Mesothelial cell of epicardium (in vitro differentiated cells): ENCODE data around the gene FCHSD2. TPM values are rescaled to one million over a fixed set of nuclear protein-coding genes. Genes with fewer than 3 reads are reported as not detected.

Experiments
- DNase-seq, 2 experiments: peaks; one replicate each; pipeline ENCODE4 v3.0.0; 2021; ENCODE audit warnings: low spot score in 2 of 2; ENCODE audit not compliant: unreplicated experiment in 2 of 2
- H3K27ac Mint-ChIP-seq: 2 replicates; pipeline ENCODE4 v1.8.0; 2021; ENCODE audit warnings: mixed read lengths
- H3K27me3 Mint-ChIP-seq: 2 replicates; pipeline ENCODE4 v1.8.0; 2021; ENCODE audit warnings: low read depth, mixed read lengths
- H3K36me3 Mint-ChIP-seq: 2 replicates; pipeline ENCODE4 v1.8.0; 2021; ENCODE audit warnings: mixed read lengths
- H3K4me1 Mint-ChIP-seq: 2 replicates; pipeline ENCODE4 v1.8.0; 2021; ENCODE audit warnings: mixed read lengths
- H3K4me3 Mint-ChIP-seq: 2 replicates; pipeline ENCODE4 v1.8.0; 2021; ENCODE audit warnings: mild to moderate bottlenecking, moderate library complexity, mixed read lengths
- H3K9me3 Mint-ChIP-seq: 2 replicates; pipeline ENCODE4 v1.8.0; 2021; ENCODE audit warnings: mixed read lengths
- CTCF ChIP-seq: fragments of 200-600 bp; sonication (generic); IDR thresholded peaks from one replicate; pipeline ENCODE4 v1.5.0; 2021; ENCODE audit warnings: antibody characterized with exemption; ENCODE audit not compliant: unreplicated experiment
- total RNA-seq: library from RNA; stranded (reverse); gene quantifications from 3 replicates; pipeline ENCODE4 v1.2.1, GENCODE V29; 2021

The FCHSD2 gene
- total RNA-seq, 1 donor from 2014 or later = 33.8 TPM

DNA sequence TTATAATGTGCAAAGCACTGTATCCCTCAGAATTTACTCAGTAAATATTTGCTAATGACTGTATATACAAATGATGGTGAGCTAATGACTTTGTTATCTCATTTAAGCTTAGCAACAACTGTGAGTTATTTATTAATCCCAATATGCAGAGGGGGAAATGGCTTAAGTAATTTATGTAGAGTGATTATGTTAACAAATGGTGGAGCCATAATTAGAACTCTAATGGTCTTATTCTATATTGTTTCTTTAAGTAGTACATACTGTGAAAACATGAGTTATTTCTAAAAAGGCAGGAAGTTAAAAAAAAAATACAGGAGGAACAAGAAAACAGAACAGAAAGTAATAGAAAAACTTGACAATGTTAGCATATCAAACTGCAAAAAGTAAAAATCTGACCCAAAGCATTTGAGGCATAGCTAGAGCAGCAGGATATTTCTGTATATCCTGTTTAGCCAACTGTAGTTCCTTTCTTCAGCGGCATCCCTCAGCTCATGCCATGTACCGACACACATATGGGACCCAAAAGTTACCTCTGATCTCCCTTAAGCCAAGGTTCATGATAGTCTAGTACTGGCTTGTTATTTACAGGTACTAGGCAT lies 94.2 kb downstream of the FCHSD2 start:
- Mint-ChIP-seq H3K27ac (no peak overlapping the region), H3K4me3 (no peak overlapping the region), H3K27me3 (no peaks in the 10 kb centered on the region), H3K36me3 (no peaks in the 10 kb centered on the region), H3K4me1 (no peaks in the 10 kb centered on the region), H3K9me3 (no peaks in the 10 kb centered on the region)
- TF ChIP-seq CTCF = no peak
- no peak for DNase-seq

DNA sequence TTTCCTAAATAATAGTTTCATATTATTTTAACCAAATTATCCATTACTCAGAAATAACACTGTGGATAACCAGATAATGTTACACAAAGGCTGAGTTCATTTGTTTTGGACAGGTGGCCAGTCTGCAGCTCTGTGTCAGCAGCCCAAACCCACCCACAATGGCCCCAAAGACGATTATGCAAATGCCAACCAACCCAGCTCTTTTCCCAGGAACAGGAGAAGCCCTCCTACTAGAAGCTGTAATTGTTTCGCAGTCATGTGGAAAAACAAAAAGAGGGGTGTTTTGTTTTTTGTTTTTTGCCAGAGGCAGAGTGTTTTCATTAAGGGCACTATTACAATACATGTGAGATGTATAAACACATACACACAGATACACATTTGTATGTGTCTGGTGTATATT lies 102.1 kb downstream of the FCHSD2 start:
- no peaks in the 10 kb centered on the region for H3K4me1 Mint-ChIP-seq
- peaks cover 13% of the 10 kb centered on the region for H3K9me3 Mint-ChIP-seq
- no peak overlapping the region for H3K27ac Mint-ChIP-seq
- no peak for TF ChIP-seq CTCF
- H3K4me3 Mint-ChIP-seq = no peak overlapping the region
- peaks cover 17% of the 10 kb centered on the region for H3K36me3 Mint-ChIP-seq
- no peaks in the 10 kb centered on the region for H3K27me3 Mint-ChIP-seq
- no peak for DNase-seq

DNA sequence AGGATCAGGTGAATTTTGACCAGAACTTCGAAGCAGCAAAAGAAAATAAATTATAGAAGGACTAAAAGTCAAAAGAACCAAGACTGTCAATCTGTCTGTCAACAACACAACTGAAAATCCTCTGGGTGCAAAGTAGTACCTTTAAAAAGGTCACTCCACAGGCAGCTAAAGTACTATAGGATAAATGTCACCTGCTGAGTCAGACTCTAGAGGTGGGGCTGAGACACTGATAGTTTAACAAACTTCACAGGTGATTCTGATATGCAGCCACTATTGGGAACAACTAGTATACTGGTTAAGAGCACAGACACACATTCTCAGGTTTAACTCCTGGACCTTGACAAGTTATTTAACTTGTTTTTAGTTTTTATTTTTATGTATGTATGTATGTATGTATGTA lies 107.3 kb downstream of the FCHSD2 start:
- no peak overlapping the region for H3K27ac Mint-ChIP-seq
- no peak overlapping the region for H3K4me3 Mint-ChIP-seq
- no peak for DNase-seq
- no peaks in the 10 kb centered on the region for H3K4me1 Mint-ChIP-seq
- H3K27me3 Mint-ChIP-seq = no peaks in the 10 kb centered on the region
- H3K9me3 Mint-ChIP-seq = peaks cover 3% of the 10 kb centered on the region
- peaks cover 6% of the 10 kb centered on the region for H3K36me3 Mint-ChIP-seq
- no peak for TF ChIP-seq CTCF

GRCh38 chr11:73034331-73034730 lies 107.8 kb downstream of the FCHSD2 start:
- Mint-ChIP-seq H3K9me3 (peaks cover 3% of the 10 kb centered on the region), H3K4me1 (no peaks in the 10 kb centered on the region), H3K27ac (peak overlapping the region; percentile 16), H3K27me3 (no peaks in the 10 kb centered on the region), H3K36me3 (peaks cover 8% of the 10 kb centered on the region), H3K4me3 (no peak overlapping the region)
- no peak for TF ChIP-seq CTCF
- no peak for DNase-seq

GRCh38 chr11:73030130-73030529 lies 112.0 kb downstream of the FCHSD2 start:
- H3K4me1 Mint-ChIP-seq = no peaks in the 10 kb centered on the region
- TF ChIP-seq CTCF = no peak
- H3K36me3 Mint-ChIP-seq = peaks cover 33% of the 10 kb centered on the region
- peaks cover 38% of the 10 kb centered on the region for H3K9me3 Mint-ChIP-seq
- no peak for DNase-seq
- H3K4me3 Mint-ChIP-seq = no peak overlapping the region
- no peaks in the 10 kb centered on the region for H3K27me3 Mint-ChIP-seq
- H3K27ac Mint-ChIP-seq = no peak overlapping the region

- Mint-ChIP-seq H3K4me1 (no peaks in the 10 kb centered on the region), H3K36me3 (peaks cover 40% of the 10 kb centered on the region), H3K9me3 (peaks cover 45% of the 10 kb centered on the region), H3K27me3 (no peaks in the 10 kb centered on the region), H3K4me3 (no peak overlapping the region), H3K27ac (no peak overlapping the region)
- no peak for DNase-seq
- TF ChIP-seq CTCF = no peak
Observed at GRCh38 chr11:73029403-73029802, 112.7 kb downstream of the FCHSD2 start.
